GM18870 (cell line): ENCODE data around the gene LMBR1.

Source experiments
- ATAC-seq: cut with Tn5 transposase; IDR thresholded peaks from one replicate; pipeline ENCODE4 v1.9.1; 2021; ENCODE audit warnings: moderate library complexity; ENCODE audit not compliant: unreplicated experiment

Gene LMBR1

GRCh38 chr7:156764766-156765165, 128.2 kb downstream of the LMBR1 start:
- no peak for ATAC-seq

- no peak for ATAC-seq
These were observed 128.8 kb downstream of the LMBR1 start for GRCh38 chr7:156764016-156764669.

GRCh38 chr7:156759579-156760202, 133.3 kb downstream of the LMBR1 start:
- ATAC-seq, result no peak

- ATAC-seq, result no peak
These were observed 133.8 kb downstream of the LMBR1 start for GRCh38 chr7:156759143-156759542.

GRCh38 chr7:156754201-156754600, 138.8 kb downstream of the LMBR1 start:
- no peak for ATAC-seq

- ATAC-seq, result no peak
These were observed 139.4 kb downstream of the LMBR1 start for GRCh38 chr7:156753630-156754029.

- no peak for ATAC-seq
These were observed 139.8 kb downstream of the LMBR1 start for GRCh38 chr7:156753229-156753560.

GRCh38 chr7:156752367-156753228, 140.4 kb downstream of the LMBR1 start:
- no peak for ATAC-seq

GRCh38 chr7:156751319-156751718, 141.7 kb downstream of the LMBR1 start:
- peak; percentile 59 for ATAC-seq

GRCh38 chr7:156747718-156748117, 145.3 kb downstream of the LMBR1 start:
- no peak for ATAC-seq

GRCh38 chr7:156746891-156747290, 146.1 kb downstream of the LMBR1 start:
- ATAC-seq, result no peak

GRCh38 chr7:156739596-156739995, 153.4 kb downstream of the LMBR1 start:
- no peak for ATAC-seq

- ATAC-seq, result no peak
These were observed 157.1 kb downstream of the LMBR1 start for GRCh38 chr7:156735851-156736250.

- ATAC-seq, result no peak
These were observed 159.3 kb downstream of the LMBR1 start for GRCh38 chr7:156733638-156734037.

- ATAC-seq, result no peak
These were observed 160.8 kb downstream of the LMBR1 start for GRCh38 chr7:156732091-156732625.

- ATAC-seq, result no peak
These were observed 161.3 kb downstream of the LMBR1 start for GRCh38 chr7:156731651-156732050.

- no peak for ATAC-seq
These were observed 167.0 kb downstream of the LMBR1 start for GRCh38 chr7:156725936-156726335.

- ATAC-seq, result no peak
These were observed 167.9 kb downstream of the LMBR1 start for GRCh38 chr7:156725073-156725472.

- ATAC-seq, result no peak
These were observed 170.7 kb downstream of the LMBR1 start for GRCh38 chr7:156722043-156722826.

GRCh38 chr7:156703773-156704482, 189.1 kb downstream of the LMBR1 start:
- peak; percentile 60 for ATAC-seq
